Hematopoietic multipotent progenitor cell treated with erythropoietin and hydrocortisone succinate and interleukin-3 and kit ligand, for 6 days (in vitro differentiated cells): ENCODE data around the gene SLCO4A1.

Source experiments
- DNase-seq: peaks from one replicate; pipeline ENCODE4 v3.0.0-alpha.2; 2015

SLCO4A1 gene

DNA sequence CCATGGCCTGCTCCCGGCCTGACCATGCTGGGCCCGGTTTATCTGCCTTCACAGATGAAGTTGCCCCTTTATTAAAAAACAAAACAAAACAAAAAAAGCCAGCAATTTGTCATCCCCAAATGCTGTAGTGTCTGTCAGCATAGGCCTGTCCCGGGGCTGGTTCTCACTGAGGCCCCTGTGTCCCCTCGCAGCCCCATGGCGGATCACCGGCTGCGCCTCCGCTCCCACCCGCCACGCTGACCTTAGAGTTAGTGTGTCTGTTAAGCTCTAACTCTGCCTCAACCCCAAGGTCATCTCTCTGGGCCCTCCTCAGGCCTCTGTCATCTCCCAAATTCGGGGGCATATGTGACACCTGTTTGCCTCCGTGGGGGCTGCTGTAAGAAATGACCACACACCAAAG, 11.1 kb downstream of the SLCO4A1 start:
- DNase-seq: no peak

DNA sequence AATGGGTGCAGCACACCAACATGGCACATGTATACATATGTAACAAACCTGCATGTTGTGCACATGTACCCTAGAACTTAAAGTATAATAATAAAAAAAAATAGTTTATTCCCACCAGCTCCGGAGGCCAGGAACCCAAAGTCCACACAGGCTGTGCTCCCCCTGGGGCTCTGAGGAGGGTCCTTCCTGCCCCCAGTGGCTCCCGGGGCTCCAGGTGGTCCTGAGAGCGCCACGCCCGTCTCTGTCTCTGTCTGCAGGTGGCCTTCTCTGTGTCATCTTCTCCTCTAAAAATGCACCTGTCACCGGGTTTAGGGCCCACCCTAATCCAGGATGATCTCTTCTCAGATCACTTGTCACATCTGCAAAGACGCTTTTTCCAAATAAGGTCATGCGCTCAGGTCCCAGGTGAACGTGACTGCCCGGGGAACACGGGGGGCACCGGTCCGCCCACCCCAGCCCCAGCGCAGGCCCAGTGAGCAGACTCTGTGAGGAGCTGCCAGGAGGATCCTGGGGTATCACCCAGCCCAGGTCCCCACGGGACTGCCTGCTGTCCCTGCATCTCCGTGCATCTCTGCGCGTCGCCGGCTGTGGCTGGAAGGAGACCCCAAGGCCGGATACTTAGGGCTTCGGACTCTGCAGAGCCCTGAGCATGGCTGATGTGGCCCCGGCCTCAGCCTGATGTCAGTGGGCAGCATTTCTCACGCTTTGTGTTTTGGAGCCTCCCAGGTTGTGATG, 11.8 kb downstream of the SLCO4A1 start:
- no peak for DNase-seq

DNA sequence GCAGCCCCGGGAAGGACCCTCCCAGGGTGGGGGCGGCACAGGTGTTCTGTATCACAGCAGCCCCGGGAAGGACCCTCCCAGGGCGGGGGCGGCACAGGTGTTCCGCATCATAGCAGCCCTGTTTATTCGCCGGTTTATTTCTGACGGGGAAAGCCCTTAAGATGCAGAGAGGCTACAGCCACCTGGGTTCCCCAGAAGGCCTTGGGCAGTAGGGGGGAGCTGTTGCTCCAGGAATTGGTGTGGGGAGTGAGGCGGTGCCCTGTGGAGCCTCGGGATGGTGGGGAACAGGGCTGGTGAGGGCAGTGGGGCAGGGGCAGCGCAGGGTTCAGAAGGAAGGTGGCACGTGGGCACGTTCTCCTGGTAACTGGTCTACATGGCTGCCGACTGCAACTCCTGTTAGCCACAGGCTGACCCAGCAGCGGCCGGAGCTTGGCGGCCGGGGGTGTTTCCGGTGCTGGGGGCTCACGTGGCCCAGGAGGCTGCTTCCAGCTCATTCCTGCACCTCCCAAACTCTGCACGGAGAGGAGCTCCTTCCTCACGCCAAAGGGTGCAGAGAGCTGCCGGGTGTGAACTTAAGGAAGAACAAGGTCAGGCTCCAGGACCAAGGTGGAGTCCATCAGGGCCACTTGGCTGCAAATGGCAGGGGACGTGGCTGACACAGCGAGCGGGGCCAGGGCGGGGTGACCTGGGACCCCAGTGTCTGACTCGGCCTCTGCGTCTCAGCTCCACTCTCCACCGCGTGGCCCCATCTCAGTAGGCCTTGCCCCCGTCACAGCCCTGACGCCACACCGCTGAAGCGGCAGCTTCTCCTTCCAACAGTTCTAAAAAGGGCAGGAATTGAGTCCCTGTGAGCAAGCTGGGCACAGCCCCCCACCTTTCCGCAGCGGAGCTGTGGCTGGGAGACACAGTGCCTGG, 13.2 kb downstream of the SLCO4A1 start:
- no peak for DNase-seq

DNA sequence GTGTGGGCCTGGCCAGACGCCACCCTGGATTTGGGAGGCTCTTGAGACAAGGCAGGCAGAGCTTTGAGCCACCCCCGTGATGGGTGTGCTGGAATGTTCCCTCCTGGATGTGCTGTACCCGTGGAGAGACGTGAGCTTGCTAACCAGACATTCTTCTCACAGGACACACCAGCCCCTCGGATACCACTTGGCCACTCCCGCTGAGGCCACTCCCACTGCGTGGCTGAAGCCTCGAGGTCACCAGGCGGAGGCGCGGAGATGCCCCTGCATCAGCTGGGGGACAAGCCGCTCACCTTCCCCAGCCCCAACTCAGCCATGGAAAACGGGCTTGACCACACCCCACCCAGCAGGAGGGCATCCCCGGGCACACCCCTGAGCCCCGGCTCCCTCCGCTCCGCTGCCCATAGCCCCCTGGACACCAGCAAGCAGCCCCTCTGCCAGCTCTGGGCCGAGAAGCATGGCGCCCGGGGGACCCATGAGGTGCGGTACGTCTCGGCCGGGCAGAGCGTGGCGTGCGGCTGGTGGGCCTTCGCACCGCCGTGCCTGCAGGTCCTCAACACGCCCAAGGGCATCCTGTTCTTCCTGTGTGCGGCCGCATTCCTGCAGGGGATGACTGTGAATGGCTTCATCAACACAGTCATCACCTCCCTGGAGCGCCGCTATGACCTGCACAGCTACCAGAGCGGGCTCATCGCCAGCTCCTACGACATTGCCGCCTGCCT, 14.1 kb downstream of the SLCO4A1 start:
- no peak for DNase-seq

DNA sequence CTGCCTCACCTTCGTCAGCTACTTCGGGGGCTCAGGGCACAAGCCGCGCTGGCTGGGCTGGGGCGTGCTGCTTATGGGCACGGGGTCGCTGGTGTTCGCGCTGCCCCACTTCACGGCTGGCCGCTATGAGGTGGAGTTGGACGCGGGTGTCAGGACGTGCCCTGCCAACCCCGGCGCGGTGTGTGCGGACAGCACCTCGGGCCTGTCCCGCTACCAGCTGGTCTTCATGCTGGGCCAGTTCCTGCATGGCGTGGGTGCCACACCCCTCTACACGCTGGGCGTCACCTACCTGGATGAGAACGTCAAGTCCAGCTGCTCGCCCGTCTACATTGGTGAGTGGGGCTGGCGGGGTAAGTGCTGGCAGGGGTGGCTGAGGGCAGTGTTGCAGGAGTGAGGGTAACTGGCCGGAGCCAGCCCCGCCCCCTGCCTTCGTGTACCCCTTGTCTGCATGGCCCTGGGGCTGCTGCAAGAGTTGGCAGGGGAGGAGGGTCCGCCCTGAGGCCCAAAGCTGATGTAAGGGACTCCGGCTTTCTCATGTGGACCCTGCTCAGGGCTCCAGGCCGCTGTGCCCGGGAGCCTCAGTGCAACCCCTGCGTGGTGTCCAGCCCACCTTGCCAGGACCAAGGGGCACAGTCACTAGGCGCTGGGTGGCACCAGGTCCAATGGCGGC, 14.8 kb downstream of the SLCO4A1 start:
- no peak for DNase-seq

DNA sequence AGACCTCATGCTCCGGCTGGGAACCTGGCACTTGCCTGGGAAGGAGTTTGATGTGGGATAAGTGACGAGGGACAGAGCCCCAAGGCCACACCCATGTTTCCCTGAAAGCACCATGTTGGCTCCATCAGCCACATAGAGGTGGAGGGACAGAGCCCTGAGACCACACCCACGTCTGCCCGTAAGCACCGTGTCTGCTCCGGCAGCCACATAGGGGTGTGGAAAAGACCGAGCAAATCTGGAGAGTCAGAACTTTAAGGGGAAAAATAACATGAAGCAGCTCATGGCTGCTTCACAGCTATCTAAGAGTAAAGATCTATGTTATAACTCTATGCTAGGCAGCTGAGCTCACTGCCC, 15.3 kb downstream of the SLCO4A1 start:
- no peak for DNase-seq

DNA sequence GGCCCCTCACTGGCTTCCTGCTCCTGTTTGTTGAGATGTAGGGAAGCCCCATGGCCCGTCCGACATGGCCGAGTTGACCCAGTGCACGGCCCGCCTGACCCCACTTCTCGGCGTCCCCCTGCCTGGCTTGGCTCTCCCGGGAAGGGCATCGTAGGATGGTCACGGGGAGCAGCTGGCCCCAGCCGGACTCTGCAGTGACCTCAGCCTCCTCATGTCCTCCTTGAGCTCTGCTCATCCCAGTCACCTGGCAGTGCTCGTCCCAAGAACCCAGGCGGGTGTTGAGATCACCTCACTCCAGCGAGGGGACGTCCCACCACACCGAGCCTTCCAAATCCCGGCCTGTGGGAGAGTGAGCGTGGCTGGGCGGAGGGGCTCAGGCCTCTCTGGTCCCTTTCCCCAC, 15.7 kb downstream of the SLCO4A1 start:
- DNase-seq: no peak

DNA sequence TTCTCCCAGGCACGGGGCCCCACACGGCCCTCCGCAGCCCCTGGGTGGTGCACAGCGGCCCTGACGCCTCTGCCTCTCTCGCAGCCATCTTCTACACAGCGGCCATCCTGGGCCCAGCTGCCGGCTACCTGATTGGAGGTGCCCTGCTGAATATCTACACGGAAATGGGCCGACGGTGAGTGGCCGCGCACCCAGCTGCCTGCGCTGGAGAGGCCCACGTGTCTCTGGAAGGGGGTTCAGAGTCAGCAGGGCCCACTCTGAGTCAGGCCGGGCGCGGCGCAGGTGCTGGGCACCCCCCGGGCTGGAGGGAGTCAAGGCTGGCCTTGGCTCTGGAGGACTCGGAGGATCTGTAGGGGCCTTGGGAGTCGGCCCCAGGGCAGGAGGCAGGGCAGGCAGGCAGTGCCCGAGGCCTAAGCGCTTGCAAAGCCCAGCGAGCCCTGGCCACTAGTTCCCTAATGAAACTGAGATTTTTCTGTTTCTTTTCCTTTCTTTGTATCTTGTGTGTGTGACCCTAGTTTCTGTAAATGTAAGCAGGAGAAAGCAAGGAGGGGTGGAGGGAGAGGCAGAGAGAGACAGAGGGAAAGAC, 16.4 kb downstream of the SLCO4A1 start:
- no peak for DNase-seq

DNA sequence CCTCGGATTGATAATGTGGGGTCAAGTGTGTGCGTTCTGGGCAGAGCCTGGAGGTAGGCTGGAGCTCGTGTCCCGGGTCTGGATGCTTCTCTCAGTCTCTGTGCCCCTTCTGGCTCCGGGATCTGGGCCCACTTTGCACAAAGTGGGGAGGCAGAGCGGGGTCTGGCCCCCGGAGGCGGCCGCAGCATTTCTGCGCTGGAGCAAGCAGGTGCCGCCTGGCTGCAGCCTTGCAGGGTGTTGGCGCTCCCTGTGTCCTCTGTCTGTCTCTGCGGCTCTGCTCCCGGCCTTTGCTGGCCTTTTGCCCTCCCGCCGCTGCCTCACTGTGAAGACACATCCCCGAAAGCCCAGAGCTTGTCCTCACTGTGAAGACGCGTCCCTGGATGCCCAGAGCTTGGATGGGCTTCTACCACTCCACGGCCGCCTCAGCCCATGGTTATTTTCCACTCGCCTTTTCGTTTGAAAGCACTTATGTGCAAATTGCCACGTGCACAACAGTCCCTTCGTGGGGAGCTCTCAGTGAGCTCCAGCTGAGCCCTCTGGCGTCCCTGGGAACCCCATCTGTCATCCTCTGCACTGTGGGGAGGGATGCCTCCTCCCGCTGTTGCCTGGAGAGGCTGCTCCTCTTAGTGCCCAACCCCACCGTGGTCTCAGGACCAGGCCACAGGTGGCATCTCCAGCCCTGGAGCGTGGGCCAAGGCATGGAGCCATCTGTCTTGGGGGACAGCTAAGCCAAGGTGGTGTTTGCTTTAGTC, 17.4 kb downstream of the SLCO4A1 start:
- no peak for DNase-seq

DNA sequence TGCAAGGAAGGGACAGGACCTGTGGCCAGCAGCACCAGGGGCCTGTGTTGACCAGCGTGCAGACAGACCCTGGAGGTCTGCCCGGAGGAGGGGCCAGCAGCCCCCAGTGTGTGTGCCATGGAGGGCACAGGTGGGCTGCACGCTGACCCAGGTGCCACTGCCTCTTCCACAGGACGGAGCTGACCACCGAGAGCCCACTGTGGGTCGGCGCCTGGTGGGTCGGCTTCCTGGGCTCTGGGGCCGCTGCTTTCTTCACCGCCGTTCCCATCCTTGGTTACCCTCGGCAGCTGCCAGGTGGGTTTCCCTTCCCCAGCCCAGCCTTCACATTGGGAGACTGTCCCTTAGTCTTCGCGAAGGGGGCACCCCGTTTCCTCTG, 17.9 kb downstream of the SLCO4A1 start:
- DNase-seq: no peak

DNA sequence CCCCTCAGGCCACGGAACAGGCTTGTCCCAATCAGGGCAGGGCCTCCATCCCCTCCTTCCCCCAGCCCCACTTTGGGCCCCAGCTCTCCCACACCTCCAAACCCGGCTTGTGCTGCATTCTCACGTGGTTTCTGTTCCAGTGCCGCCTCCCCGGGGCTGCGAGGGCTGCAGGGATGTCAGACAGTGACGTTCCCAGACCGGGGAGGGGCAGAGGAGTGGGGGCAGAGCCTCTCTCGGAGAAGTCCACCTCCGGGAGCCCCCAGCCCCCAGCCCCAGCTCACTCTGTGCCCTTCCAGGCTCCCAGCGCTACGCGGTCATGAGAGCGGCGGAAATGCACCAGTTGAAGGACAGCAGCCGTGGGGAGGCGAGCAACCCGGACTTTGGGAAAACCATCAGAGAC, 18.5 kb downstream of the SLCO4A1 start:
- DNase-seq: no peak

DNA sequence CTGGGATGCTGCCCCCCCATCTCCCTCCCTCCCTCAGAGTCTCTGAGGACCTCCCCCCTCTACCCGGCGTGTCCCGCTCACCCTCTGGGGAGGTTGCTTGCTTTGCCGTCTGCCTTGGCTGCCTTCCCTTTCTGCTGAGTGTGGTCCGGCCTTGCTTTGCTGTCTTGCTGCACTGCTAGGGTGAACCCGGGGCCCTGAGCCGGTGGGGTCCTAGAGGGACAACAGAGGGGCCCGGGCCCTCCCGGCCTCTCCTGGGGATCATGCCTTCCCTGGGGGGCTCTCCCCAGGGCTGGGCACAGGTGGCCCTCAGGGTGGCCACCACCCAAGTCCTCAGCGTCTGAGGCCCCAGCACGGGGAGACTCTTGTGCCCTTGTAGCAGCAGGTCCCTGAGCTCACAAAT, 19.3 kb downstream of the SLCO4A1 start:
- no peak for DNase-seq

DNA sequence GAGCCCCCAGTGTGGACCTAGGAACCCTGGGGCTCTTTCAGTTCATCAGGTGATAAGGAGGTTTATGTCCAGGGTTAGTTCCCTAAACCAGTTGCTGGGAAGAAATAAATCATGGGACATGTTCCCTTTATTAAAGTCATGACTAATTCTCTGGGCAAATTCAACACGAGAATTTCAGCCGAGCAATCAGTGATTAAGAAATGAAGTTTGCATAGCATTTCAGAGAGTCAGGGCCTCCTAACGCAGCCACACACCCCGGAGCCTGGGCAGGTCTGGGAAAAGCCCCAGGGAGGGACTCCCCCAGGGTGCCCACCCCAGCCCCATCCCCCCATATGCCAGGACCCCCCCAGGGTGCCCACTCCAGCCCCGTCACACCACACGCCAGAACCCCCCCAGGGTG, 20.1 kb downstream of the SLCO4A1 start:
- DNase-seq: no peak

DNA sequence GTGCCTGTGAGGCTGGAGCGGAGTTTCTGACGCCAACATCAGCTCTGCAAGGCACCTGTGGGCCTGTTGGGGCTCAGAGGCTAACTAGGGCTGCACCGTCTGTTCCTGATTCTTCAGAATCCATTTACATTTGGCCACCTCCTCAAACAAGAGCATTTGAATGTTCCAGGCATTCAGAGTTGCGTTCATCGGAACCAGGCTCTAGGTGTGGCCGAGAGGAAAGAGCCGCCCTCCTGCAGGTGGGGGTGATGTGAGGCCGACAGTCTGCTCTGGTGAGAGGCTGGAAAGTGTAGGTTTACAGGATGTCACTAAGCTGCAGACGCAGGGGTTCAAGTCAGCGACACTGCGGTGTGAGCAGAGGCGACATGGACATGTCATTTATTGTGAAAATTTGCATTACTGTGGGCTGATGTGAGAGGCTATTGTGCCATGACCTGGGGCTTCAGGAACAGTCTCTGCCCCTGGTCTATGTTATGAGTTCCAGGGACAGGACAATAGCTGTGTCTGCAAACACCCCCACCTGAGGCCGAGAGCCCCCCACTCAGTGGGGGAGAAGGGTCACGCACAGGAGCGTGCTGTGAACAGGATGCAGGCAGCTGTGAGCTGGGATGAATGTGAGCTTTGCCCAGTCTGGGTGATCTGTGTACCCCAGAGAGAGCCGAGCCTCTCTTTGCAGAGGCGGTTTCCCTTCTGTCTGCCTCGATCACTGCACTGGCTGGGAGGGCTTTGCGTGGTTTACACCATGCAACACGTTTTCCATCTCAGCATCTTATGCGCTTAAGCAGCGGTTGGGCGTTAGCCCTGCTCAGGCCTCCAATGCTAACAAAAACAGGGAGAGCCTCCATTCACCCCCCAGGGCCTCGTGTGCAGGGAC, 21.1 kb downstream of the SLCO4A1 start:
- no peak for DNase-seq

DNA sequence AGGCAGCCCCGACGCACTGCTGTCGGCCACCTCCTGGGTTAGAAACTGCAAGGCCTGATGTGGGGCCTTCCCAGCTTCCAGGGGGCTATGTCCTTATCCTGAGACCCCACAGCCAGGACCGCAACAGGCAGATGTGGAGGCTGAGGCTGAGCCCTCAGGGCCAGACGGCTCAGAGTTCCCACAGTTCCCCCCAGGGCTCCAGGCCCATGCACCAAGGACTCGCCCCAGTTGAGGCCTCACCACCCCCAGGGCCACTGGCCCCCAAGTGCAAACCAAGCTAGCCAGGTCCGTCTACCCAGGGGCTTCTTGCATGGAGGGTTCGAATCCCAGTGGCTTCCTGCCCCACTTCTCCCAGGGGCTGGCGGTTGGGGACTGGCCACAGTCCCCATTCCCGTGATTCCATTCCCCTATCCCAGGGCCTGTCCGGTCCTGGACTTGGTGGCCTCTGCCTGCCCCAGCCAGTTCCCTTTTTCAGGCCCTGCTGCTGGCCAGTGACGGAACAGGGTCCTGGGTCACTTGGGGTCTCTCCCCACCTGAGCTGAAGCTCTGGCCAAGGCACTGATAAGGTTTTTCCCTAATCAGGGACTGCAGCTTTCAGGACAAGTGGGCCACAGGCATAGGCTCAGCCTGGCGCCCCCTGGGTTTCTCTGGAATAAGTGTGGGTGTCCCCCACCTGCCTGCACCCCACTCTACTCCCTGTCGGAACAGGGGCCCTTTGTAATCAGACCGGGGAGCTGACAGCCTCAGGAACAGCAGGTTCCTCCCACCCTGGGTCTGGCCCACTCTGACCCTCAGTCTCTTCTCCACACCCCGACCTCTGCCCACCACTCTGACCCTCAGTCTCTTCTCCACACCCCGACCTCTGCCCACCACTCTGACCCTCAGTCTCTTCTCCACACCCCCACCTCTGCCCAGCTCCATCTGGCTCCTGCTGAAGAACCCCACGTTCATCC, 22.0 kb downstream of the SLCO4A1 start:
- no peak for DNase-seq

DNA sequence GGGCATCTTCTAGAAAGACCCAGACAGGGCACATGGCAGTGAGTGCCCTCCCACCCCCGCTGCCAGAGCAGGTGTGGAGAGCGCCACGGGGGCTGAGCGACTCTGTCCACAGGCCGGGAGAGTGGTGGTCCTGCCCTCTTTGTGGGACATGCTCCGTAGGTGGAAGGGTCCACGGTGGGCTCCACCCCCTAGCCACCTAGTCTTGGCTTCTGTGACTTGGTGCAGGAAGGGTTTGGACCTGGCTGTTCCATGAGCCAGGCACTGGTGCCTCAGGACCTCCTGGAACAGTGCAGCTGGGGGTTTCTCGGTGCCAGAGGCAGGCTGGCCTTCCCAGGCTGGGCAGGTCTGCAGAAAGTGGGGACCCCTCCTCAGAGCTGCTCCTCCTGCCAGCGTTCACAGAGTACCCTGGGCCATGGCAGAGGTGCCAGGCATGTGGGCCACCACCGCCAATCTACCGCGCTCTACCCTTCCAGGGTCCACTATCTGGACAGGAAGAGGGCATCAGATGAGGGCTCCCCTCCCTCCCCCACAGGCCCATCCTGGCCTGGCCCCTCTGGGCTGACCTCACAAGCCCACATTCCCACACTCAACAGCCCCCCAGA, 23.0 kb downstream of the SLCO4A1 start:
- no peak for DNase-seq

DNA sequence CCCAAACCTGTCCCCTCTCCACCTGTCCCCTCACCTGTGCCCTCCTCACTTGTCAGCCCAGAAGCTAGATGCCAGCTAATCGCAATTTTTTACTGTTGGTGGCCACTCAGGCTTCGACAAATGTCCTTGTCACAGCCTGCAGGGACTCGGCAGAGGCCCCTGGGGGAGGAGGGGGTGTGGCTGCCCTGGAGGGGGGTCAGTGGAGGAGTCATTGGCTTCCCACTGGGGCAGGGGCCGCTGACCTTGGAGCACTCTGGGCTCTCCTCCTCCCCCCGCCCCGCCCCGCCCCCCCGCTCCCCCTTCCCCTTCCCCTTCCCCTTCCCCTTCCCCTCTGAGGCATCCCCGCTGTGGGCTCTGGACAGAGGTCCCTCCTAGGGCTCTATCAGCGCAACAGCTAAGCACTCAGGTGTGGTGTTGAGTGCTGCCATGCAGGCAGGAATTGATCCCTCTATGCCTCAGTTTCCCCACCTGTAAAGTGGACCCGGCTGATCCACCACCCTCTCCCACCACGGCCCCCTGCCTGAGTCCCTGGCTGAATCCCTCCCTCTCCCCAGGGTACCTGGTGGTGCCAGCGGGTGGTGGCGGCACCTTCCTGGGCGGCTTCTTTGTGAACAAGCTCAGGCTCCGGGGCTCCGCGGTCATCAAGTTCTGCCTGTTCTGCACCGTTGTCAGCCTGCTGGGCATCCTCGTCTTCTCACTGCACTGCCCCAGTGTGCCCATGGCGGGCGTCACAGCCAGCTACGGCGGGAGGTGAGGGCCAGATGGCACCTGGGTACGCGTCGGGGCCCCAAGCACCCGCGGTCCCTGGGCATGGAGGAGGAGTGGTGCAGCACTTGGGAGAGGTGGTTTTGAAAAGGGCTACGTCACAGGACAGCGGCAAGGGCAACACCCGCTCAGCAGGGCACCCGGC, 23.8 kb downstream of the SLCO4A1 start:
- no peak for DNase-seq
